KOPT-K1 (cell line): ENCODE results near the gene ID2.
"Not testable (repeated sequence)": the region's sequence is repeated elsewhere in the genome, so short reads cannot be mapped to it uniquely, and the experiment has no call there.

Experiments used
- H3K27ac ChIP-seq: fragments of 200-600 bp; sonication (generic); 2 replicates; pipeline ENCODE4 v1.5.1; 2016; ENCODE audit warnings: antibody characterized with exemption, mild to moderate bottlenecking, low read depth, low read length; ENCODE audit not compliant: poor library complexity, severe bottlenecking
- H3K36me3 ChIP-seq: fragments of 200-600 bp; sonication (generic); 2 replicates; pipeline ENCODE4 v1.5.1; 2017; ENCODE audit warnings: antibody characterized with exemption, mild to moderate bottlenecking, low read length, moderate library complexity; ENCODE audit not compliant: insufficient read depth
- H3K9me3 ChIP-seq: fragments of 200-600 bp; sonication (generic); 2 replicates; pipeline ENCODE4 v1.5.1; 2017; ENCODE audit warnings: antibody characterized with exemption, low read length, mild to moderate bottlenecking; ENCODE audit not compliant: insufficient read depth, poor library complexity, severe bottlenecking

ID2 gene

DNA sequence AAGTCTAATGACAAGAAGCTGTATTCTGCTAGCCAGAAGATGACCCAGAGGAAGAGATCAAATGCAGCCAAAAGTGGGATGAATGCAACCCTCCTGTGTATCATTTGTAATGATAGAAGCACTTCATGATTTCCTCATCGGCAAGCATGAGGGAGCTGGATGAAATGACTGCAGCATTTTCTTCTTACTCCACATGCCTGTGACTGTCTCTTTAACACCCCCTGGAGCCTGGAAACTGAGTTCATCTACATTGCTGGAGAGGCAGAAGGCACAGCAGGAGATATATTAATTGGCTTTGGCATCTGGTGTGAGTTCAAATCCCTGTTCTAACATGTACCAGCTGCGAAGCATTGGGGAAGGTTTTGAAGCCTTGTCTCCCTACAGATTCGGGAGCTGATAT lies 37.7 kb downstream of the ID2 start:
- peaks cover 6% of the 10 kb centered on the region for H3K9me3 ChIP-seq
- H3K27ac ChIP-seq: no peak overlapping the region
- no peaks in the 10 kb centered on the region for H3K36me3 ChIP-seq

DNA sequence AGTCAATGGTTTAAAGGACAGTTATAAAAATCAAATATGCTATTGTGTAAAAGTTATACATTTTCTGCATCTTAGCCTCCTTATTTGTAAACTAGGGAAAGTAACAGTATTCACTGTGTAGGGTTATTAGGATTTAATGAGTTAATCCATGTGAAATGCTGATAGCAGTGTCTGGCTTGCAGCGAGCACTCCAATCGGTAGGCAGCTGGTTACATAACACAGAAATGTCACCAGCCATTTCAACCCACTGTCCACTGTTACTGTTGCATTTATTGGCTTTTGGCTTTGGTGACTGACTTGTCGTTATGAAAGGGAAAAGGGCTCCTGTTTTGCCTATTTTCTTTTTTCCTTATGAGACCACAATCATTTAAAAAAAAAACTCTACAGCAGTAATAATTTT lies 38.9 kb downstream of the ID2 start:
- Histone ChIP-seq H3K27ac (no peak overlapping the region), H3K9me3 (peaks cover 5% of the 10 kb centered on the region), H3K36me3 (no peaks in the 10 kb centered on the region)

- no peaks in the 10 kb centered on the region for H3K9me3 ChIP-seq
- no peaks in the 10 kb centered on the region for H3K36me3 ChIP-seq
- no peak overlapping the region for H3K27ac ChIP-seq
Observed at GRCh38 chr2:8721410-8721809, 39.6 kb downstream of the ID2 start.

GRCh38 chr2:8722986-8723385 lies 41.1 kb downstream of the ID2 start:
- no peak overlapping the region for H3K27ac ChIP-seq
- H3K36me3 ChIP-seq: 0 out of 2 replicates have a peak, but pooled peaks cover 4% of the 10 kb centered on the region
- H3K9me3 ChIP-seq: no peaks in the 10 kb centered on the region

DNA sequence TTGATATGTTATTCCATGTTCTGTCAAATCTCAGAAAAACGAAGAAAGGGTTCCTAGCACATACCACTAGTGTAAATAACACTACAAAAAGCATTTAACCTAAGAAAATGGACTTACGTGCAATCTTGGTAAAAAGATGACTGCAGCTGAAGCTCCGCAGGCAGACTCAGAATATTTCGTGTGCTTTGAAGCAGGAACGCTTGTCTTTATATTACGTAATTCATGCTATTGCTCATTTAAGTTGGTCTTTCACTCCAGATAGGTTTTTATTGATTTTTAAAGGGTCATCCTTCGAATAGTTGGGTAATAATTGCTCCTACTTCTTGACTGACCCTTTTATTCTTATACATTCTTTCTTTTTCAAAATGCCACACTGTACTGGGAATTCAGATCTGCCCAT lies 44.0 kb downstream of the ID2 start:
- Histone ChIP-seq H3K27ac (no peak overlapping the region), H3K36me3 (peaks cover 28% of the 10 kb centered on the region), H3K9me3 (no peaks in the 10 kb centered on the region)

GRCh38 chr2:8728305-8729015 lies 46.6 kb downstream of the ID2 start:
- H3K27ac ChIP-seq: no peak overlapping the region

GRCh38 chr2:8729101-8729500 lies 47.2 kb downstream of the ID2 start:
- peaks cover 58% of the 10 kb centered on the region for H3K36me3 ChIP-seq
- H3K27ac ChIP-seq: not testable (repeated sequence)

More at GRCh38 chr2:8728305-8729015, 46.6 kb downstream of the ID2 start:
- Histone ChIP-seq H3K36me3 (peaks cover 52% of the 10 kb centered on the region), H3K9me3 (no peaks in the 10 kb centered on the region)

GRCh38 chr2:8729939-8730338 lies 48.1 kb downstream of the ID2 start:
- Histone ChIP-seq H3K27ac (no peak overlapping the region), H3K36me3 (peaks cover 67% of the 10 kb centered on the region)

More at GRCh38 chr2:8729101-8729500, 47.2 kb downstream of the ID2 start:
- H3K9me3 ChIP-seq: not testable (repeated sequence)

GRCh38 chr2:8732601-8733000 lies 50.7 kb downstream of the ID2 start:
- Histone ChIP-seq H3K9me3 (no peaks in the 10 kb centered on the region), H3K36me3 (peaks cover 69% of the 10 kb centered on the region), H3K27ac (no peak overlapping the region)

More at GRCh38 chr2:8729939-8730338, 48.1 kb downstream of the ID2 start:
- no peaks in the 10 kb centered on the region for H3K9me3 ChIP-seq
